ENCODE measurements around the gene RANBP3.
"Not testable (repeated sequence)": the region's sequence is repeated elsewhere in the genome, so short reads cannot be mapped to it uniquely, and the experiment has no call there.

Gene RANBP3

DNA sequence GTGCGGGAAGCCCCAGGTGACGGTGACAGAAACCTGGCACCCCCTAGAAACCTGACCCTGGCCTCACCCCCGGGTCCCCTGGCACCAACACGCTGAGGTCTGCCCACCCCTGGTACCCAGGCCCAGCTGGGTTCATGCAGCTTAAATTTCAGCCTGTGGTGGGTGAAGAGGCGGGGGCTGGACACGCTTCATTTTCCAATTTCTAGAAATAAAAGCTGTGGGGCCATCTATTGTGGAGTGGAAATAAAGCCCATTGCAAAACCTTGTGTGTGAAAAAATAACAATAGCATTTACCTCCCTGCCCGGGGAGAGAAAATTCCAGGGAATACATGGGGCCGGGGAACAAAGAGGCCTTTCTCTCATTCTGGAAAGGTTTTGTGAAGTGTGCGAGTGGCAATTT, 100.1 kb downstream of the RANBP3 start:
- no peak for DNase-seq

DNA sequence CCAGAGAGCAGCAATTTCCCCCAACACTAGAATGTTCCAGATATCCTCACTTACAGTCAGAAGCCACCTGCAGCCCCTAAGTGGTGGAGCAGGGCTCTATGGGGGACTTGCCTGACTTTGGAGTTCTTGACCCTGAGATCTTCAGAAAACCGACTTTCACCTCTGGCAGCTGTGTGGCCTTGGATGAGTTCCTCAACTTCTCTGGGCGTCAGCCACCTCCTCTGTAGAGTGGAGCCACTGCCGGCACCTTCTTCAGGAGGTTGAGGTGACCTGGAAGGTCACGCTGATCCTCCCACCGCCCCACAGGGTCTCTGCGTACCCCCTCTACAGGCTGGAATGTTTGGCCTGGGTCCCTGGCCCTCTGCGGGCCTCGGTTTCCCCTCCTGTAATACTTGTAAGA, 100.5 kb downstream of the RANBP3 start:
- DNase-seq = no peak

DNA sequence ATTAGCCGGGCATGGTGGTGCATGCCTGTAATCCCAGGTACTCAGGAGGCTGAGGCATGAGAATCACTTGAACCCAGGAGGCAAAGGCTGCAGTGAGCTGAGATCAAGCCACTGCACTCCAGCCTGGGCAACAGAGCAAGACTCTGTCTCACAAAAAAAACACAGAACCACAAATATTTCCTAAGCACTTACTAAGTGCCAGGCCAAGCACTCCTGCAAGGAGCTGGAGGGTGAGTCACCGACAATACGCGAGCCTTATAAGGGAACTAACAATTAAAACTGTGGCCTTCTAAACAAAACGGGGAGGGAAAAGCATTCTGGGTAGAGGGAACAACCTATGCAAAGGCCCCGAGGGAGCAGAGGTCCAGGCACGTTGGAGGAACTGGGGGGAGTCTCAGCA, 103.4 kb downstream of the RANBP3 start:
- not testable (repeated sequence) for DNase-seq

DNA sequence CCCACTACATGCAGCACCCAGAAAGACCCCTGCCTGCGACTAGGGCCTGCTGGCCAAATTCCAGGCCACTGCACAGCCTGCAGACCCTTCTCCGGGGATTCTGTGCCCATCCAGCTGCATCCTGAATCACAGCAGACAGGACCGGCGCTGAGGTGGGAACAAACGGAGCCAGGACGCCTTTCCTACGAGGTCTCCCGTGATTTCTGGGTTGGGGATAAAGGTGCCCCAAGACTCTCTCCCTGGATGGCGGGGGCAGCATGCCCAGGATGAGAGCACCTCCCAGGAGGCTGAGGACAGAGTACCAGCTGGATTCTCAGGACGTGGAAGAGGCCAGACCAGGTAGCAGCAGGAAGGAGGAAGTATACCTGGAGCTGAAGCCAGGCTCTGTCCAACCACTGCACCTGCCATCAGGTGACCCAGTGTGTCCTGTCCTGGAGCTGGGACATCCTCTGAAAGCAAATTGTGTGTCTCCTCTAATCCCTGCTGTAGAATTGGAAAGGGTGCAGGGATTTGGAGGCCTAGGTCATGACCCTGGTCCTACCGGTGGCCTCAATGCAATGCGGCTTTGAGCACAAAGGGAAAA, 104.2 kb downstream of the RANBP3 start:
- no peak for DNase-seq

DNA sequence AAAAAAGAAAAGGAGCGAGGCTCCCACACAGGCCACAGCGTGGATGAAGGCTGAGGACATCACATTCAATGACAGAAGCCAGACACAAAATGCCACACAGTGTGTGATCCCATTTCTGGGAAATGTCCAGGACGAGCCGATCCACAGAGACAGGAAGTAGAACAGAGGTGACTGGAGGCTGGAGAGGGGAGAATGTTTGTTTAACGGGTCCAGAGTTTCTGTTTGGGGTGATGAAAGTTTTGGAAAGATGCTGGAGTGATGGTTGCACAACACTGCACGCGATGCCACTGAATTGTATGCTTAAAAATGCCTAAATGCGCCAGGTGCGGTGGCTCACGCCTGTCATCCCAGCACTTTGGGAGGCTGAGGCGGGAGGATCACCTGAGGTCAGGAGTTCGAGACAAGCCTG, 107.0 kb downstream of the RANBP3 start:
- no peak for DNase-seq

DNA sequence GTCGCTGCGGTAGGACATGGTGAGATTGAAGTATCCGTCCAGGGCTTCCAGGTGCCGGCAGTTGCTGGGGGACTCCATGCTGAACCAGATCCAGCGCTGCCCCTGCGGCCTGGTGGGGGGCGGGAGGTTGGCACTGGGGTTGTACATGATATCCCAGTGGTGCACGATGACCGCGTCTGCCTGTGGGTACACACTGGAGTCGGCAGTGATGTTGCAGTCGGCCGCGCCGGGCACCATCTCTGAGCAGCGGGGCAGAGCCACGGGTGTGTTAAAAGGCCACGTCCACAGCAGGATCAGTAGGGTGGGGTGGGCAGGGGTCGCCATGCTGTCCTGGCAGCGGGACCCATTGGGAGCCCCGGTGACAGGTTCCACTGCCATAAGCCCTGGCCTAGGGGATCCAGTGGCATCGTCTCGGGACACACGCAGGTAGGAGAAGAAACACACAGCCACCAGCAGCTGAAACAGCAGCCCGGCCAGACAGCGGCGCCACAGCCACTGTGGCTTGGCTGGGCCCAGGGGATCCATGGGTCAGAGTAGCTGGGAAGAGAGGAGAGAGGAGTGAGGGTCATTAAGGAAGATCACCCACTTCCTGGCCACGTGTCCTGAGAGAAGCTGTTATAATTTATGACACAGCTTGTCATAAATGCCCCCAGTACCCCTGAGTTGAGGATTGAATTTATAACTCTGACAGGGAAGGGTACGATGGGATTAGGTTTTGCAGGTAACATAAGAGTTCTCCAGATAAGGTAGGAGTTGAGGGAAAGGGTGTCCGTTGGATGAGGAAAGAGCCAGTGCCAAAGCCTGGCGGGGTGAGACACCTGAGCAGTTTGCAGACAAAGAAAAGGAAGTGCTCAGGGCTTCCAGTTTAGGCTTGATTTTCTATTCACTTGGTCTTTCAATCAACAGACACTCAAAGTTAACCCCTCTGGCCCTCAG, 110.5 kb downstream of the RANBP3 start:
- no peak for DNase-seq

Measured in activated CD8-positive, alpha-beta memory T cell treated with anti-CD3 and anti-CD28 coated beads for 24 hours (primary cell).